ENCODE results near the gene DGKB.

GRCh38 chr7:14697684-14698083 is 204.9 kb downstream of the DGKB start:
- no peak for TF ChIP-seq CTCF (IDR thresholded peaks at IDR 0.05)
- TF ChIP-seq POLR2A (IDR thresholded peaks at IDR 0.05), result no peak
- TF ChIP-seq EP300 (IDR thresholded peaks at IDR 0.05), result no peak

Data from ovary (tissue), 3 donors.